Measurements from ENCODE around the gene GRM4.

The GRM4 gene

DNA sequence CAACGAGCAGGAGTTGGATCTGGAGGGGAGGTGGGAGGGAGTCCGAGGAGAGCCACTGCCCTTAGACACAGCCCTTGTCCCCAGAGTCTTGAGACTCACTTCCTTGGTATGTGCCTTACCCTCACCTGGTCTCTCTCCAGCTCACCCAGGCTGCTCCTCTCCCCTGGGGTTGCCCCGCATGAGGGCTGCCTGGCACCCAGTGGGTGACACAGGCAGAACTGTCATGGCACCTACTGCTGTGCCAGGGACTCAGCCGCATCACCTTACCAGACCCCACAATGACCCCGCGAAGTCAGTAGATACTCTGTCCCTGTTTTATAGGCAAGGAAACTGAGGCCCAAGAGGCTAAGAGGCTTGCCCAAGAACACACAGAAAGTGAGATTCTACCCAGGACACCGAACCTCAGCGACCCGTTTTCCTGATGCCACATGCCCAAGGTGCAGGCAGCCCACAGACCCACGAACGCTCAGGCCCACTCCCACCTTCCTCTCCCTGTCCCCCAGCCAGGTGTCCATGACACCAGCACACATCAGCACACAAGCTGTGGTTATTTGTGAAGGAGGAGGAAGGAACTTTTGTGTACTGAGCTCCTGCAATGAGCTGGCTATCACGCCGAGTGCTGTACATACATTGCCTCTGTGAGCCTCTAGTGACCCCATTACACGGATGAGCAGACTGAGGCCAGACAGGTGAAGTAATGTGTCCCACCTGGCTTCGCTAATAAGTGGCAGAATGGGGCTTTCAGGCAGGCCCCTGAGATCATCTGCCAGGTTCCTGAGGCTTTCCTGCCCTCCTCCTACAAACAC, 168.1 kb downstream of the GRM4 start:
- DNase-seq (ENCODE audit: low spot score): no peak

GRCh38 chr6:33976437-33977360, 169.2 kb downstream of the GRM4 start:
- DNase-seq (ENCODE audit: low spot score): no peak

- no peak for DNase-seq (ENCODE audit: low spot score)
Observed at GRCh38 chr6:33975661-33976436, 170.0 kb downstream of the GRM4 start.

DNA sequence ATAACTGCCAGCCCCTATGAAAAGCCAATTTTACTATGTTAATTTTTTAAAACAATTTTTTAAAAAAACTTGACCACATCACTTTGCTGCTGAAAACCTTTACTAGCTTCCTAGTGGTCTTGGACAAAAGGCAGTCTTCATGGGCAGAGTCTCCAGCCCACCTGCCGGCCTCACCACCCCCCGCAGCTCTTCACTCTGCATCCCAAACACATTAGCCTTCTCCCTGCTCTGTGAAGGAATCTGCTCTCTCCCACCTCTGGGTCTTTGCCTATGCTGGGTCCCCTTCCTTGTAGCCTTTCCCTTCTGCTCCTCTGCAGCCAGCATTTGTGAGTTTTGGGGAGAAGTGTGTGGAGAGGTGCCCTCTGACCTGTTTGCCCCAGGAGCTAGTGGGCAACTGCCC, 171.4 kb downstream of the GRM4 start:
- DNase-seq (ENCODE audit: low spot score): no peak

DNA sequence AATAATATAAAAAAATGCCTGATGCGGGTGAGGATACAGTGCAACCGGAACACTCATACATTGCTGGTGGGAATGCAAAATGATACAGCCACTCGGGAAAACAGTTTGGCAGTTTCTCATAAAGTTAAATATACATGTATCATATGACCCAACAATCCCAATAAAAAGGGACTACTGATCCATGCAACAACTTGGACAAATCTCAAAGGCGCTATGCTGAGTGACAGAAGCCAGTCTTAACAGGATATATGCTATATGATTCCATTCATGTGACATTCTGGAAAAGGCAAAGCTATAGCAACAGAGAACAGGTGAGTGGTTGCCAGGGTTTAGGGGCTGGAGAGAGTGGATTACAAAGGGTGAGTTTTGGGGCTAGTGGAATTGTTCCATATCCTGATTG, 171.9 kb downstream of the GRM4 start:
- DNase-seq (ENCODE audit: low spot score): no peak

DNA sequence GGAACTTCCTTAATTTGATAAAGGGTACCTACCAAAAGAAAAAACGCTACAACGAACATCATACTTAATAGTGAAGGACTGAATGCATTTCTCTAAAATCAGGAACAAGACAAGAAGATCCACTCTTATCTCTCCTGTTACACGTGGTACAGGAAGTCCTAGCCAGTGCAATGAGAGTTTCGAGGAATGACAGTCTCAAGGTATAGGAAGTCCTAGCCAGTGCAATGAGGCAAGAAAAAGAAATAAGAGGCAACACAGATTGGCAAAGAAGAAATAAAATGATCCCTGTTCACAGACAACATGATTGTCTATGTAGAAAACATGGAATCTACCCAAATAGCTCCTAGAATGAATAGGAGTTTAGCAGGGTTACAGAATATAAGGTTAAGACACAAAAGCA, 174.3 kb downstream of the GRM4 start:
- no peak for DNase-seq (ENCODE audit: low spot score)

Data from germinal center (tissue), 1 donor.